Prostate gland (tissue), 2 donors: ENCODE measurements around the gene KCNQ4. TPM values are rescaled to one million over a fixed set of nuclear protein-coding genes. Genes with fewer than 3 reads are reported as not detected.

Source experiments
- DNase-seq: peaks from one replicate; pipeline ENCODE4 v3.0.0-alpha.2; 2019; ENCODE audit warnings: low spot score
- H3K27ac ChIP-seq, 2 donors: fragments of 200-600 bp; sonication (generic); 2 replicates each; pipeline ENCODE4 v1.5.1; 2017 to 2019
- H3K27me3 ChIP-seq: fragments of 200-600 bp; sonication (generic); replicated peaks from 2 replicates; pipeline ENCODE4 v1.5.1; 2019; ENCODE audit not compliant: insufficient read depth
- H3K36me3 ChIP-seq, 2 donors: fragments of 200-600 bp; sonication (generic); 1 replicate in 1 of 2; 2 replicates in 1 of 2; pipeline versions ENCODE4 v1.5.1 to v1.8.1; 2017 to 2019
- H3K4me1 ChIP-seq: fragments of 200-600 bp; sonication (generic); replicated peaks from 2 replicates; pipeline ENCODE4 v1.5.1; 2019
- H3K4me3 ChIP-seq, 2 donors: fragments of 200-600 bp; sonication (generic); 2 replicates each; pipeline ENCODE4 v1.5.1; 2017 to 2019
- H3K9me3 ChIP-seq: fragments of 200-600 bp; sonication (generic); 2 replicates; pipeline ENCODE4 v1.5.1; 2017
- CTCF ChIP-seq, 4 experiments: fragments of 200-600 bp in 2 of 4; fragments of 450-650 bp in 2 of 4; sonication (generic) in 2 of 4; IDR thresholded peaks; 1 replicate in 3 of 4; 2 replicates in 1 of 4; pipeline ENCODE4 v1.5.1; 2016 to 2019; ENCODE audit warnings: antibody characterized with exemption in 4 of 4, mild to moderate bottlenecking in 2 of 4, moderate library complexity in 2 of 4
- POLR2A ChIP-seq: fragments of 450-650 bp; IDR thresholded peaks from one replicate; pipeline ENCODE4 v1.6.1; 2016; ENCODE audit warnings: antibody characterized with exemption, mild to moderate bottlenecking
- POLR2AphosphoS5 ChIP-seq: sonication (generic); formaldehyde crosslinking; IDR thresholded peaks from one replicate; pipeline ENCODE4 v1.6.1; 2017; ENCODE audit warnings: antibody characterized with exemption
- WGBS: methylation state at CpG from one replicate; pipeline ENCODE4 v1.1.5; 2018; 5-methylcytosine and 5-hydroxymethylcytosine counted together
- intact Hi-C: fragments of 100-400 bp; cut with DNase I; formaldehyde crosslinking; loops from one replicate; pipeline ENCODE4 v1.14.2; 2022
- microRNA counts, 2 donors: library from miRNA; unstranded; fragments of <30 nt; microRNA quantifications; one replicate each; lab custom pipeline; 2016 to 2017
- microRNA-seq: library from miRNA; unstranded; fragments of <30 nt; microRNA quantifications from one replicate; pipeline ENCODE4, GENCODE V29; 2016
- small RNA-seq, 2 donors: library from RNA; depleted of rRNA; stranded (forward); fragments of <200 nt; gene quantifications; one replicate each; pipeline ENCODE3, GENCODE V24; 2016
- total RNA-seq, 2 donors: library from RNA; depleted of rRNA; stranded (reverse); fragments of >200 nt; gene quantifications; one replicate each; pipeline ENCODE4 v1.1.0, GENCODE V29; 2016

The KCNQ4 gene
- total RNA-seq, 2 donors from 2014 or later, result 1.8 to 3.1 TPM

- no peak for DNase-seq
- Histone ChIP-seq H3K4me3 (no peak overlapping the region), H3K9me3 (no peaks in the 10 kb centered on the region), H3K36me3 (no peaks in the 10 kb centered on the region), H3K27me3 (peaks cover 2% of the 10 kb centered on the region), H3K27ac (no peak overlapping the region), H3K4me1 (no peaks in the 10 kb centered on the region)
- TF ChIP-seq POLR2AphosphoS5 (no peak), CTCF (IDR thresholded peaks at IDR 0.05) (no peak), POLR2A (no peak)
- WGBS, result 88% methylated on average over 6 of the region's 6 CpGs
- intact Hi-C loops, result no loop called here
Measured at GRCh38 chr1:40887652-40888051, 104.1 kb downstream of the KCNQ4 start.

MicroRNA genes within 50 kb of the gene (microRNA counts, 767-probe panel; counts per million panel counts)
- microRNA hsa-miR-30c-5p (lab: Ali Mortazavi, UCI) (431 to 3,419 counts per million in 2 donors), microRNA hsa-miR-30e-5p (lab: Ali Mortazavi, UCI) (431 to 2,156 counts per million in 2 donors)

Small RNA genes within 50 kb of the gene (microRNA-seq; reads per million reads assigned to microRNA genes)
- gene MIR30C1, result 29.5 reads per million, percentile 61 among the genes with 10 or more reads in this experiment
- gene MIR30E, result 1,935 reads per million, percentile 91 among the genes with 10 or more reads in this experiment

Small RNA genes within 50 kb of the gene (small RNA-seq; reads per million reads assigned to genes)
- gene MIR30C1 (1.8 to 5.2 reads per million in 2 donors), gene MIR30E (738 to 1,204 reads per million in 2 donors), gene RN7SL326P (0 reads per million in 2 donors)

Other genes starting within 250 kb of the KCNQ4 start
- gene RIMS3, start 118.1 kb upstream of the KCNQ4 start, total RNA-seq, result 10 to 100 TPM in 1 of 2 donors, 1 to 10 TPM in 1; 3.0 to 10.5 TPM
- 10 to 100 TPM; 54.9 to 93.8 TPM for gene NFYC, start 92.1 kb upstream of the KCNQ4 start, total RNA-seq
- 100 to 1,000 TPM in 1 of 2 donors, 10 to 100 TPM in 1; 72.3 to 138 TPM for gene CITED4, start 78.6 kb downstream of the KCNQ4 start, total RNA-seq
- gene CTPS1, start 195.9 kb downstream of the KCNQ4 start, total RNA-seq, result 10 to 100 TPM in 1 of 2 donors, 1 to 10 TPM in 1; 8.9 to 56.5 TPM
- 1 to 10 TPM; 2.4 to 5.8 TPM for gene SLFNL1, start 237.9 kb downstream of the KCNQ4 start, total RNA-seq